SK-N-SH (cell line): ENCODE results near the gene SLC9A7. TPM values are rescaled to one million over a fixed set of nuclear protein-coding genes. Genes with fewer than 3 reads are reported as not detected.

Source experiments
- CTCF ChIA-PET: fragments of 300-600, 350-600 bp; formaldehyde crosslinking; extraction: SDS; loops from one replicate; lab custom pipeline; 2021; lab: Yijun Ruan, JAX
- POLR2A ChIA-PET: fragments of 350-600 bp; sonication (Branson Sonifier 250); formaldehyde crosslinking; extraction: SDS; loops from one replicate; lab custom pipeline; 2020; ENCODE audit warnings: antibody characterized with exemption, inconsistent platforms; lab: Yijun Ruan, JAX
- DNase-seq: peaks from one replicate; pipeline ENCODE4 v3.0.0; 2012
- H2AFZ ChIP-seq: fragments of 200-600 bp; sonication (generic); 2 replicates; pipeline ENCODE4 v1.8.1; 2016; ENCODE audit warnings: antibody characterized with exemption, mild to moderate bottlenecking, low read depth
- H3F3A ChIP-seq: fragments of 200-600 bp; sonication (generic); replicated peaks from 2 replicates; pipeline ENCODE3; 2016; ENCODE audit warnings: antibody characterized with exemption, mild to moderate bottlenecking; ENCODE audit not compliant: insufficient read depth
- H3K27ac ChIP-seq, 2 experiments: fragments of 200-500 bp in 1 of 2; fragments of 200-600 bp in 1 of 2; sonication (Bioruptor generic) in 1 of 2; sonication (generic), shearing (Covaris generic) in 1 of 2; 2 replicates each; pipeline versions ENCODE4 v1.5.1 to v1.6.1; 2014 to 2016; ENCODE audit warnings: low read depth in 2 of 2, inconsistent platforms in 1 of 2, low read length in 1 of 2, mild to moderate bottlenecking in 1 of 2, mixed read lengths in 1 of 2
- H3K27me3 ChIP-seq: fragments of 200-600 bp; sonication (generic), shearing (Covaris generic); 2 replicates; pipeline ENCODE4 v1.6.1; 2016; ENCODE audit warnings: mixed run types; ENCODE audit not compliant: insufficient read depth
- H3K36me3 ChIP-seq, 2 experiments: fragments of 200-500 bp in 1 of 2; fragments of 200-600 bp in 1 of 2; sonication (Bioruptor generic) in 1 of 2; sonication (generic) in 1 of 2; replicated peaks in 1 of 2; 2 replicates each; pipeline versions ENCODE3 to v1.5.1; 2014 to 2016; ENCODE audit warnings: low read length in 1 of 2, mild to moderate bottlenecking in 1 of 2; ENCODE audit not compliant: insufficient read depth in 2 of 2, control insufficient read depth in 1 of 2
- H3K4me1 ChIP-seq, 2 experiments: fragments of 200-500 bp in 1 of 2; fragments of 200-600 bp in 1 of 2; sonication (Bioruptor generic) in 1 of 2; sonication (generic), shearing (Covaris generic) in 1 of 2; 2 replicates each; pipeline versions ENCODE4 v1.5.1 to v1.6.1; 2014 to 2016; ENCODE audit warnings: low read depth in 1 of 2, low read length in 1 of 2, mixed run types in 1 of 2; ENCODE audit not compliant: insufficient read depth in 2 of 2, control insufficient read depth in 1 of 2
- H3K4me2 ChIP-seq: fragments of 200-600 bp; sonication (generic), shearing (Covaris generic); 2 replicates; pipeline ENCODE4 v1.6.1; 2017; ENCODE audit warnings: mixed run types
- H3K4me3 ChIP-seq, 2 experiments: fragments of 200-500 bp in 1 of 2; fragments of 200-600 bp in 1 of 2; sonication (Bioruptor generic) in 1 of 2; sonication (generic), shearing (Covaris generic) in 1 of 2; 2 replicates each; pipeline versions ENCODE4 v1.5.1 to v1.8.1; 2014 to 2016; ENCODE audit warnings: low read depth in 2 of 2, inconsistent platforms in 1 of 2, low read length in 1 of 2, mild to moderate bottlenecking in 1 of 2, mixed read lengths in 1 of 2, moderate library complexity in 1 of 2
- H3K79me2 ChIP-seq: fragments of 200-600 bp; sonication (generic); 2 replicates; pipeline ENCODE4 v1.8.1; 2017; ENCODE audit warnings: mild to moderate bottlenecking; ENCODE audit not compliant: insufficient read depth
- H3K9ac ChIP-seq: fragments of 200-600 bp; sonication (generic); 2 replicates; pipeline ENCODE4 v1.6.1; 2017; ENCODE audit warnings: mixed run types
- H3K9me2 ChIP-seq: fragments of 200-600 bp; sonication (generic); 2 replicates; pipeline ENCODE4 v1.6.1; 2017; ENCODE audit warnings: mixed run types
- H3K9me3 ChIP-seq: fragments of 200-600 bp; sonication (generic); 2 replicates; pipeline ENCODE4 v1.6.1; 2017; ENCODE audit warnings: mixed run types, mild to moderate bottlenecking, moderate library complexity
- H4K20me1 ChIP-seq: fragments of 200-600 bp; sonication (generic); 2 replicates; pipeline ENCODE4 v1.6.1; 2017; ENCODE audit warnings: mild to moderate bottlenecking, mixed run types; ENCODE audit not compliant: insufficient read depth
- CHD2 ChIP-seq: fragments of 150-350 bp; IDR thresholded peaks from 2 replicates; pipeline ENCODE4 v1.6.1; 2018; ENCODE audit warnings: low read length; ENCODE audit not compliant: partially characterized antibody
- EZH2phosphoT487 ChIP-seq: fragments of 200-600 bp; sonication (generic); IDR thresholded peaks from 2 replicates; pipeline ENCODE4 v1.6.1; 2017; ENCODE audit warnings: low read depth, mixed run types, mild to moderate bottlenecking, antibody characterized with exemption, moderate library complexity, borderline replicate concordance
- FOSL2 ChIP-seq: IDR thresholded peaks from 2 replicates; pipeline ENCODE4 v1.4.0; 2012; ENCODE audit warnings: low read depth, mild to moderate bottlenecking, moderate library complexity, borderline replicate concordance
- FOXJ3 ChIP-seq: sonication (generic); formaldehyde crosslinking; IDR thresholded peaks from 2 replicates; pipeline ENCODE4 v1.5.1; 2020; ENCODE audit warnings: mild to moderate bottlenecking, missing genetic modification reagents
- FOXM1 ChIP-seq: IDR thresholded peaks from 2 replicates; pipeline ENCODE4 v1.4.0; 2012; ENCODE audit warnings: low read depth, mild to moderate bottlenecking
- GATA2 ChIP-seq: sonication (generic); formaldehyde crosslinking; IDR thresholded peaks from 2 replicates; pipeline ENCODE4 v1.5.0; 2020; ENCODE audit warnings: mild to moderate bottlenecking, missing genetic modification reagents
- JUND ChIP-seq: IDR thresholded peaks from 2 replicates; pipeline ENCODE4 v1.4.0; 2012
- NFIC ChIP-seq: IDR thresholded peaks from 2 replicates; pipeline ENCODE4 v1.4.0; 2012; ENCODE audit warnings: borderline replicate concordance
- POLR2AphosphoS5 ChIP-seq: IDR thresholded peaks from 2 replicates; pipeline ENCODE4 v1.6.1; 2012; ENCODE audit warnings: low read depth, low read length
- RCOR1 ChIP-seq: fragments of 150-350 bp; IDR thresholded peaks from 2 replicates; pipeline ENCODE4 v1.6.1; 2017; ENCODE audit warnings: antibody characterized with exemption, low read length
- RFX5 ChIP-seq: IDR thresholded peaks from 2 replicates; pipeline ENCODE4 v1.6.1; 2012; ENCODE audit warnings: mild to moderate bottlenecking, improper control_type of control experiment, low read length
- SIN3A ChIP-seq: IDR thresholded peaks from 2 replicates; pipeline ENCODE4 v1.6.1; 2012; ENCODE audit warnings: low read depth, mild to moderate bottlenecking, low read length, moderate library complexity, borderline replicate concordance
- SMC3 ChIP-seq: IDR thresholded peaks from 2 replicates; pipeline ENCODE4 v1.6.1; 2012; ENCODE audit warnings: low read depth, low read length, improper control_type of control experiment
- TCF12 ChIP-seq: IDR thresholded peaks from 2 replicates; pipeline ENCODE4 v1.4.0; 2012
- YY1 ChIP-seq: IDR thresholded peaks from 2 replicates; pipeline ENCODE4 v1.4.0; 2012; ENCODE audit warnings: low read depth, mild to moderate bottlenecking
- WGBS: methylation state at CpG from one replicate; pipeline ENCODE4 v1.1.6; 2017; ENCODE audit warnings: low lambda C conversion rate; 5-methylcytosine and 5-hydroxymethylcytosine counted together
- polyA plus RNA-seq, 3 experiments: library from polyadenylated mRNA; depleted of rRNA; stranded (reverse); fragments of >200 nt; gene quantifications; 2 replicates each; pipeline ENCODE4 v1.2.3, GENCODE V29; 2012
- TF ChIP-seq, protein P1 (sequence below): fragments of 150-350 bp; IDR thresholded peaks from 2 replicates; pipeline ENCODE4 v1.6.1; 2017; ENCODE audit warnings: antibody characterized with exemption, low read length, low read depth, borderline replicate concordance
- TF ChIP-seq, protein P2 (sequence below): IDR thresholded peaks from 2 replicates; pipeline ENCODE4; 2012

The SLC9A7 gene
- polyA plus RNA-seq, 1 of the 3 experiments (the other 2 are of a cell fraction), result 10.5 TPM

DNA sequence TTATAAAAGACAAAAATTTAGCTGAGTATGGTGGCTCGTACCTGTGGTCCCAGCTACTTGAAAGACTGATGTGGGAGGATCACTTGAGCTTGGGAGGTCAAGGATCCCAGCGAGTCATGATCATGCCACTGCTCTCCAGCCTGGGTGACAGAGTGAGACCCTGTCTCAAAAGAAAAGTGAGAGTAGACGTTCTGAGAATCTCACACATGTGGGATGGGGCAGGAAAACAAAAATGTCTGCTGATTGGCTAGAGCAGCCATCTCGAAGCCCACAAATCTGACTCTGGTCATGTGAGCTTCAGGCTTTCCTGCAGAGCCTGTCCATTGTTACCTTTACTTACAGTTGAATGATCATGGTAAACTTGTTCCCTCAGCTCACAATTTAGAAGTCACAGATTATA is 23.1 kb upstream of the SLC9A7 start (continued):
- TF ChIP-seq, protein P1, sequence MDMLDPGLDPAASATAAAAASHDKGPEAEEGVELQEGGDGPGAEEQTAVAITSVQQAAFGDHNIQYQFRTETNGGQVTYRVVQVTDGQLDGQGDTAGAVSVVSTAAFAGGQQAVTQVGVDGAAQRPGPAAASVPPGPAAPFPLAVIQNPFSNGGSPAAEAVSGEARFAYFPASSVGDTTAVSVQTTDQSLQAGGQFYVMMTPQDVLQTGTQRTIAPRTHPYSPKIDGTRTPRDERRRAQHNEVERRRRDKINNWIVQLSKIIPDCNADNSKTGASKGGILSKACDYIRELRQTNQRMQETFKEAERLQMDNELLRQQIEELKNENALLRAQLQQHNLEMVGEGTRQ, result no peak
- TF ChIP-seq CHD2 (no peak), FOXM1 (no peak), FOXJ3 (CRISPR knock-in tag) (no peak)

DNA sequence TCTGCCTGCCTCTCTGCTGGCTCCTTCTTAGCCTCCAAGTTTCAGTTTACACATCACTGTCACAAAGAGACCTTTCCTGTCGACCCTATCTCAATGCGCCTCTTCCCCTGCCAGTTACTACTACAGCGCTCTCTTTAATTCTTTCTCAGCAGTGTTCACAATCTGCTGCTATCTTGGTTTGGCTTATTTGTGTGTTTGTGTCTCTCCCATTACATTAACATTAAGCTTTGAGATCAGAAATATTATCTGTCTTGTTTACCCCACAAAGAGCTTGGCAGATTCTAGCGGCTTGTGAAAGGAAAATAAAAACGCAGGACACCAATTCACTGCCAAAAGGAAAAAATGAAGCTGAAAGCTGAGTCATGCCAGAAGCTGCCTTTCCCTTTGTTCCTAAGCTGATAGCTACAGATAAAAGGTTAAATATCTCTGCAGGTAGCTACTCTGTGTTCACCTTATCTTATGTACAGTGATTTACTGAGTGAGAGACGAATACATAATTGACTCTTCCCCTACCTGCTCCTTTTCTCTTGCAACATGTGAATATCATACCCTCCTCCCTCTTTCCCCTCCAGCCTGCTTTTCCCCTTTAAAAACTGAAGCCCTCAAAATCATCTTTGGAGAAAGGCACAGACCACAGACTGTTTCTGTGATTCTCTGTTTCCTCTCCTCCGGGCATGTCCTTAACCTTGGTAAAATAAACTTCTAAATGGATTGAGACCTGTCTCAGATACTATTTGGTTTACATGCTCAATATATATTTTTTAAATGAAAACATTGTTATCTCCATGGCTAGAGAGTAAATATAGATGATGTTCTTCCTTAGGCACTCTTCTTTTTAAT is 19.3 kb upstream of the SLC9A7 start:
- Histone ChIP-seq H3K4me1 (no peaks in the 10 kb centered on the region), H3K9me2 (no peaks in the 10 kb centered on the region), H3K4me2 (peak overlapping the region; percentile 31; the same call in 1 of the 2 replicates), H3K9ac (no peak overlapping the region; the same call in 1 of the 2 replicates), H4K20me1 (no peaks in the 10 kb centered on the region), H3K4me3 (no peak overlapping the region), H3K79me2 (no peaks in the 10 kb centered on the region), H3K36me3 (no peaks in the 10 kb centered on the region), H2AFZ (no peak overlapping the region), H3K27ac (peak overlapping the region; percentile 6 to 79; a peak in 3 of 4 replicates), H3F3A (peaks cover 5% of the 10 kb centered on the region), H3K27me3 (peaks cover 7% of the 10 kb centered on the region; the same call in 1 of the 2 replicates), H3K9me3 (no peaks in the 10 kb centered on the region)
- WGBS, result 38% methylated on average over 7 of the region's 7 CpGs
- ChIA-PET CTCF (no interaction called here), POLR2A (no interaction called here)
- peak; percentile 20; the same call in 1 of the 2 replicates for TF ChIP-seq NFIC
- no peak for TF ChIP-seq JUND
- peak; percentile 40; the same call in 1 of the 2 replicates for TF ChIP-seq FOSL2
- TF ChIP-seq TCF12, result peak; percentile 20; the same call in 1 of the 2 replicates
- no peak for TF ChIP-seq RCOR1
- TF ChIP-seq CHD2, result no peak
- TF ChIP-seq EZH2phosphoT487, result no peak
- TF ChIP-seq POLR2AphosphoS5, result no peak
- DNase-seq, result no peak

DNA sequence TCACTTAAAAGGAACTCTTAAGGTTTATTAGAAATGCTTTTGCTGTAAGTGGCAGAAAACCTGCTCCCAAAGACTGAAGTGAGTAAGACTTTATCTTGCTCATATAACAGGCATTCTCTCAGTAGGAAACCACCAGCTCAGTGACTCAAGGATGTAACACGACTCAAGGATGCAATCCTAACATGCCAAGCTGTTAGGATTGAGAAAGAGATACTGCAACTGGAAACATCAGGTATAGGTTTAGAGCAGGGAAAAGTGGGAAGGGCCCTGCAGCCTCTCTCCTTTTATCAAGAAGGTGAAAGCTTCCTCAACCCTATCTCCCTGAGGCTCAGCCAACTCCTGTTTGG is 11.9 kb upstream of the SLC9A7 start:
- no peak for DNase-seq
- ChIA-PET CTCF (interaction anchor here (0.6 to 3.2 kb wide), 3 partner anchors 10 to 26 kb away, joined by 3 to 12 read pairs (median 8); partner anchors contain the start of gene SLC9A7), POLR2A (no interaction called here)
- TF ChIP-seq FOXJ3 (CRISPR knock-in tag), result no peak
- TF ChIP-seq SIN3A, result no peak
- TF ChIP-seq NFIC, result peak; percentile 42; the same call in 1 of the 2 replicates
- TF ChIP-seq, protein P1, result no peak
- TF ChIP-seq POLR2AphosphoS5, result no peak; the same call in 1 of the 2 replicates
- no peak for TF ChIP-seq RFX5
- no peak for TF ChIP-seq GATA2 (CRISPR knock-in tag)
- TF ChIP-seq, protein P2, sequence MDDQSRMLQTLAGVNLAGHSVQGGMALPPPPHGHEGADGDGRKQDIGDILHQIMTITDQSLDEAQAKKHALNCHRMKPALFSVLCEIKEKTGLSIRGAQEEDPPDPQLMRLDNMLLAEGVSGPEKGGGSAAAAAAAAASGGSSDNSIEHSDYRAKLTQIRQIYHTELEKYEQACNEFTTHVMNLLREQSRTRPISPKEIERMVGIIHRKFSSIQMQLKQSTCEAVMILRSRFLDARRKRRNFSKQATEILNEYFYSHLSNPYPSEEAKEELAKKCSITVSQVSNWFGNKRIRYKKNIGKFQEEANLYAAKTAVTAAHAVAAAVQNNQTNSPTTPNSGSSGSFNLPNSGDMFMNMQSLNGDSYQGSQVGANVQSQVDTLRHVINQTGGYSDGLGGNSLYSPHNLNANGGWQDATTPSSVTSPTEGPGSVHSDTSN, result peak; percentile 40; the same call in 1 of the 2 replicates
- TF ChIP-seq SMC3, result no peak
- no peak for TF ChIP-seq YY1

More for the DNA sequence above, 11.9 kb upstream of the SLC9A7 start:
- 6% methylated on average over 1 of the region's 1 CpG for WGBS
- H4K20me1 ChIP-seq, result no peaks in the 10 kb centered on the region
- peaks cover 8 to 9% of the 10 kb centered on the region in 2 experiments for H3K4me1 ChIP-seq
- H3K79me2 ChIP-seq, result no peaks in the 10 kb centered on the region
- peak overlapping the region in 1 of 2 experiments; percentile 28; a peak in 3 of 4 replicates for H3K4me3 ChIP-seq
- no peaks in the 10 kb centered on the region for H3K9me2 ChIP-seq
- H3K4me2 ChIP-seq, result peak overlapping the region; percentile 71
- H3K9me3 ChIP-seq, result no peaks in the 10 kb centered on the region
- peak overlapping the region; percentile 48 to 94; a peak in 3 of 4 replicates for H3K27ac ChIP-seq
- peaks cover 15% of the 10 kb centered on the region for H3F3A ChIP-seq
- H3K27me3 ChIP-seq, result peaks cover 5% of the 10 kb centered on the region; the same call in 1 of the 2 replicates
- H3K36me3 ChIP-seq, result no peaks in the 10 kb centered on the region
- no peak overlapping the region for H2AFZ ChIP-seq
- peak overlapping the region; percentile 73 for H3K9ac ChIP-seq
